Ovary (tissue), 3 donors: Measurements from ENCODE around the gene ZMIZ1.

Experiments used
- CTCF ChIP-seq, 3 donors: fragments of 450-650 bp in 2 of 3; fragments of 200-600 bp in 1 of 3; IDR thresholded peaks; one replicate each; pipeline versions ENCODE4 v1.5.1 to v1.8.0; 2016 to 2022; ENCODE audit warnings: antibody characterized with exemption in 3 of 3, mild to moderate bottlenecking in 1 of 3
- EP300 ChIP-seq: sonication (generic); formaldehyde crosslinking; IDR thresholded peaks from one replicate; pipeline ENCODE4 v1.6.1; 2017; ENCODE audit warnings: antibody characterized with exemption
- POLR2A ChIP-seq: fragments of 450-650 bp; IDR thresholded peaks from one replicate; pipeline ENCODE4 v1.6.1; 2017; ENCODE audit warnings: antibody characterized with exemption, mild to moderate bottlenecking, moderate library complexity
- donor health status: DM: no; HTN: no; CAD: no.

DNA sequence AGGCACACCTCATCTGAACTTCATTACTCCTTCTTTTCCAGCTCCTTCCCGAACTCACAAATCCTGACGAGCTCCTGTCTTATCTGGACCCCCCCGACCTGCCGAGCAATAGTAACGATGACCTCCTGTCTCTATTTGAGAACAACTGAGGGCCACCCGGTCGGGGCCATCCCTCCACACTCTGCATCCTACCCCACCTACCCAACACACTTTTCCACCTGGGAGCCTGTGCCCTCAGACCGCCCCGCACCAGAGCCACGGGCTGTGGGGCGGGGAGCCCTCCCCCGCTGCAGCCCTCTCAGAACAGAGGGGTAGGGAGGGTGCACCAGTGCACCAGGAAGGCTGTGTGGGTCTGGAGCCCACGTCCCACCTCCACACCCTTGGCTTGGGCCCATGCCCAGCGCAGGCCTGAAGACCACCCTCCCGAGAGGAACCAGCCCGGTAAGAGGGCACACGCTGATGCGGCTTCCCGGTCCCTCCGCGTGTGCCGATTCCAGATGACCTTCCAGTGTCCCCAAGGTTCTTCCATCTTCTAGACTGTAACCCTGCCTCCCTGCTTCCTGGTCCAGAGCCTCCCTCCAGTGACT is 243.9 kb downstream of the ZMIZ1 start:
- TF ChIP-seq POLR2A (no peak), CTCF (IDR thresholded peaks at IDR 0.05) (no peak), EP300 (no peak)
